GM12873 (cell line): ENCODE data around the gene INO80.

ENCODE experiments used
- TF ChIP-seq, protein P1 (sequence below): IDR thresholded peaks from 2 replicates; pipeline ENCODE4 v1.5.1; 2012; ENCODE audit warnings: low read depth, mild to moderate bottlenecking, moderate library complexity, low read length, control low read depth; ENCODE audit not compliant: insufficient read depth; ENCODE audit errors: missing control alignments

Gene INO80

DNA sequence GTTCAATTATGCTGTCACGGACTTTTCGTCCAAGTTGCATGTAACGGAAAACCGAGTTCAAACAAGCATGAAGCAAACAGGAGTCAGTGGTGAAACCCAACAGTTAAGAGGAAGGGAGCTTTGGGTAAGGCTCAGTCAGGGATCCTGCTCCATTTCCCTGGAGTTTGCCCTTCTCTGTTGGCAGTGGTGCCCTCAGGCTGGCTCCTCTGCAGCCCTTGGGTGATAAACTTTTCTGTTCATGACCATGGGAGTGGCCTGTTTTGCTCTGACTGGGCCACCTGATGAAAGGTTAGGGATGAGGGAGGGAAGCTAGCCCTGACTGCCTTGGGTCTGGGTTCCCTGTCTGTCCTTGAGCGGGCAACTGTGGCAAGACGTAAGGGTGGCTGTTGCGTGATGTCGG, 146.7 kb downstream of the INO80 start:
- TF ChIP-seq, protein P1, sequence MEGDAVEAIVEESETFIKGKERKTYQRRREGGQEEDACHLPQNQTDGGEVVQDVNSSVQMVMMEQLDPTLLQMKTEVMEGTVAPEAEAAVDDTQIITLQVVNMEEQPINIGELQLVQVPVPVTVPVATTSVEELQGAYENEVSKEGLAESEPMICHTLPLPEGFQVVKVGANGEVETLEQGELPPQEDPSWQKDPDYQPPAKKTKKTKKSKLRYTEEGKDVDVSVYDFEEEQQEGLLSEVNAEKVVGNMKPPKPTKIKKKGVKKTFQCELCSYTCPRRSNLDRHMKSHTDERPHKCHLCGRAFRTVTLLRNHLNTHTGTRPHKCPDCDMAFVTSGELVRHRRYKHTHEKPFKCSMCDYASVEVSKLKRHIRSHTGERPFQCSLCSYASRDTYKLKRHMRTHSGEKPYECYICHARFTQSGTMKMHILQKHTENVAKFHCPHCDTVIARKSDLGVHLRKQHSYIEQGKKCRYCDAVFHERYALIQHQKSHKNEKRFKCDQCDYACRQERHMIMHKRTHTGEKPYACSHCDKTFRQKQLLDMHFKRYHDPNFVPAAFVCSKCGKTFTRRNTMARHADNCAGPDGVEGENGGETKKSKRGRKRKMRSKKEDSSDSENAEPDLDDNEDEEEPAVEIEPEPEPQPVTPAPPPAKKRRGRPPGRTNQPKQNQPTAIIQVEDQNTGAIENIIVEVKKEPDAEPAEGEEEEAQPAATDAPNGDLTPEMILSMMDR = no peak

DNA sequence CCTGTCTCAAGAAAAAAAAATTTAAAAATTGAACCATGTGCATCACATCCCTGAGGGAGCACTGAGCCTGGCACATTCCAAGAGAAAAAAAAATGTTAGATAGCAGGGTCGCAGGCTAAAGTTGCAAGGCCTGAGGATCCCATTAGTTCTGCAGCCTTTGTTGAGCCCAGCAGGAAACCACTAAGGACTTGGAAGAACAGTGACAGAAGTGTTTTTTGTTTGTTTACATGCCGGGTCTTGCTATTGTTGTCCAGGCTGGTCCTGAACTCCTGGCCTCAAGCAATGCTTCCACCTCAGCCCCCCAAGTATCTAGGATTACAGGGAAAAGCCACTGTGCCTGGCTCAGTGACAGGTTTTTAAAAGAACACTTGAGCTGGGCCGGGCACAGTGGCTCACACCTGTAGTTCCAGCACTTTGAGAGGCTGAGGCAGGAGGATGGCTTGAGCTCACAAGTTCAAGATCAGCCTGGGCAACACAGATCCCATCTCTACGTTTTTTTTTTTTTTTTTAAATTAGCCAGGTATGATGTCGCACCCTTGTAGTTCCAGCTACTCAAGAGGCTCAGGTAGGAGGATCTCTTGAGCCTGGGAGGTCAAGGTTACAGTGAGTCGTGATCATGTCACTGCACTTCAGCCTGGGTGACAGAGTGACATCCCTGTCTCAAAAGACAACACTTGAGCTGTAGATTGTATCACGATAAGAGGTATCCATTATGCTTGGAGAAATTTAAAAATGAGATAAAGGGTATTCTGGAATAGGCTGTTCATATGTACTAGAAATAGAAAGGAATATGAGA, 147.6 kb downstream of the INO80 start:
- TF ChIP-seq, protein P1 = no peak

DNA sequence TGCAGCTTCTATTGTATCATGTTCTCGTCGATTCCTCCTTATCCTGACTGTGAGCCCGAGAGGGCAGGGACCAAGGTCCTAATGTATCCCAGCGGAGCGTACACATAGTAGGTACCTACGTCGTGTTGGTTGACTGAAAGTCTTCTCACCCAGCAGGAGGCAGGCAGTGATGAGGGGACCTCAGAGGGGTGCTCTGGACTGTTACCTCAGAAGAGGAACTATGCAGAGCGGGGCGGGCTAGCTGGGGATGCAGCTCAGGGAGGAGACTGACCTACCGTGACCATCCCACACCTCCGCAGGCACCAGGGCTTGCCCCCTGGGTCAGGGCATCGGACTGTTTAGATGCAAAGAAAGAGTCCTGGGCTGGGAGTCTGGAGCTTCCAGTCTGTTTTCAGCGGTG, 151.4 kb downstream of the INO80 start:
- TF ChIP-seq, protein P1 = no peak

DNA sequence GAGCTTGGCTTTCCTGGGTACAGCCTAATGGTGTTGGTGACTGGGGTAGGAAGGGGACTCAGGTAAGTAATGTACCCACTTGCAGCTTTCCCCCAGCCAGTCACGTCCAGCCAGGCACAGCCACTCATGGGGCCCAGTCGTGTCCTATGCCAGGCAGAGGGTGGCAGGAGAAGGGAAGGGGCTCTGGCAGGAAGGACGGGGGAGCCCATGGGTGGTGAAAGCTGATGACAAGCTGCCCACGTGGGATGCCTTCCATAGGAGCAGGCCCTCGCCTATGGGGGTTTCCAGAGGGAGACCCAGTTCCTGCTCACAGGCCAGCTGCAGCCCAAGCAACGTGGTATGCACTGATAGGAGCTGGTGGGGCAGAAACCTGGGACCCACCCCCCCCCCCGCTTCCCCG, 152.1 kb downstream of the INO80 start:
- TF ChIP-seq, protein P1 = no peak

DNA sequence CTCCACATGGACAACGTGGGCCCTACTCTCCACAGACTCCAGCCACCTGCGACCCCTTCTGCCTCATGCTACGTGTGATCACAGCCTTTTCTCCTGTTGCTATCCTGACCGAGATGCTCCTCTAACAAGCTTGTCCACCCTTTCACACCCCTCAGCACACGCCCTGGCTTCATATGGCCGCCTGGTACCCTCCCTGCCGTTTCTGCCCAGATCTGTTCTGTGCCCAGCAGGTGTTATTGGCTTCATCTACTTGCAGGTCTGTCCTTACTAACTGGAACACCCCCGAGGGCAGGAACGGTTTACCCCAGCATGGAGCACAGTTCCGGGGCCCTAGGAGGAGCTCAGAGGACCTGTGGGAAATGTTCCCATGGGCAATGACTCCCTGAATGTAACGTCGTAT, 152.9 kb downstream of the INO80 start:
- TF ChIP-seq, protein P1 = no peak

DNA sequence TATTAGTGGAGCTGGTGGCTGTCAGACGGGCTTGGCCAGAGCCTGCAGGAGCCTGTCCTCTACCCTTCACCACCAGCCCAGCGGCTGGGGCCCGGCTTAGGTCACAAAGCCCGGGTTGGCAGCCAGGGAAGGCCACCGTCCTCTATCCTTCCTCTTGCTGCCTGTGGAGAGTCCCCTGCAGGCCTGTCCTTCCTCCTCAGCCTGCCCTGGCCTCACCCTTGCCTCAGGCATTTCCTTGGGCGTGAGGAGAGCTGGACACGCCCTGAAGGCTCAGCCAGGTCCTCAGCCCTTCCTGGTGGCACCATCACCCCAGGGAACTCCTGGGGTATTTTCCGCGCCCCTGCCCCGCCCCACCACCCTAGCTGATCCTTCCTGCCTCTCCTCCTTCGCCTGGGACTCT, 155.2 kb downstream of the INO80 start:
- TF ChIP-seq, protein P1 = no peak

DNA sequence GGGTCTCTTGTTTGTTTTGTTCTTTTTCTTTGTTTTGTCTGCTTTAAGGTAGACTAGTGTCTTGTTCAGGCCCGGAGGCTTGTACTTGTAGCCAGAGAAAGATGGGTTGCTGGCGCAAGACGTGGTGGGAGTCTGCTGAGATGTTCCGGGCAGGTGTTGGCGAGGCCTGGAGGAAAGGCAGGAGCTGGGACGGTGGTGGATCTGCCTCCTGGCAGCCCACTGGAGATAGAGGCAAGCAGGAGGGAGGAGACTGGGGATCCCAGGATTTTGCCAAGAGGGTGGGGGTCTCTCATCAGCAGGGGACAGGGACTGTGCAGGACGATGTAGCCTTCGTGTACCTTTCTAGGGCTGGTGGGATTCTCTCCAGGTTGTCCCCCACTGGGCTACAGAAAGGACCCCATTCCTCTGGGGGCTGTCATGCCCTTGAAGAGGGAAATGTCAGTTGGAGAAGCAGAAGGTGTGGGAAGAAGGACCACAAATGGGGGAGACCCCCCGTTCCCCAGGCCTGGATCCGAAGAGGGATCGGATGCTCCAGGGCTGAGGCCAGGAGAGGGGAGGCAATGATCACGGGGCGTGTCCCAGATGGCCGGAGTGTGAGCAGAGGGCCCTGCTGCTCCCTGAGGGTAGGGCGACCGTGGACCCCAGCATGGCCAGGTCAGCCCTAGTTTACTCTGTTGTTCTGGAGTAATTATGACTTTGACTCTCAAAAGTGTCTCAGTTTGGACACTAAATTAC, 155.8 kb downstream of the INO80 start:
- TF ChIP-seq, protein P1 = no peak
